ENCODE data around the gene NPTX1. TPM values are rescaled to one million over a fixed set of nuclear protein-coding genes. Genes with fewer than 3 reads are reported as not detected.

The NPTX1 gene
- total and polyA plus RNA-seq, 9 of the 15 experiments (the other 6 are each of a cell fraction or from before 2014, with no cell fraction given) = 0.04 TPM; not detected in 8

- no peaks in the 10 kb centered on the region for H3K9me3 ChIP-seq (replicated peaks; ENCODE audit: control insufficient read depth, insufficient read depth, low read depth, low read length)
- TF ChIP-seq TAF9B (IDR thresholded peaks at IDR 0.05; ENCODE audit: partially characterized antibody) = no peak
- TF ChIP-seq ZNF263 (CRISPR knock-in tag; IDR thresholded peaks at IDR 0.05; ENCODE audit: borderline replicate concordance) = 0 out of 2 replicates have a peak, but pooled peaks have one; percentile 15
- H4K20me1 ChIP-seq (replicated peaks; ENCODE audit: control insufficient read depth, insufficient read depth, low read length) = 0 out of 2 replicates have a peak, but pooled peaks cover 5% of the 10 kb centered on the region
- intact Hi-C loops (cut with micrococcal nuclease) = no loop called here
- peaks cover 7 to 82% of the 10 kb centered on the region in 2 experiments; a peak in 4 of 5 replicates for H3K27me3 ChIP-seq (ENCODE audit: control insufficient read depth in 2 of 2, insufficient read depth in 2 of 2, low read length in 2 of 2)
- H3K27ac ChIP-seq (ENCODE audit: extremely low read depth, low read depth, low read length) = no peak overlapping the region
- BruUV-seq (replicated peaks) = no TSS peak
- DNase-seq (ENCODE audit: extremely low read depth in 1 of 4, low spot score in 3 of 4) (peak in 1 of 4 experiments; percentile 33), FAIRE-seq (no peak), ATAC-seq (peak; percentile 41; the same call in 2 of the 3 replicates)
- WGBS (ENCODE audit: insufficient coverage, low coverage, missing lambda C conversion rate) = 2% methylated on average over 14 of the region's 16 CpGs
- H2AFZ ChIP-seq (ENCODE audit: low read depth, low read length) = no peak overlapping the region
- H3K36me3 ChIP-seq (ENCODE audit: control insufficient read depth, insufficient read depth, low read length) = no peaks in the 10 kb centered on the region
- H3K4me2 ChIP-seq (ENCODE audit: insufficient read depth, low read length) = no peak overlapping the region
- ChIA-PET POLR2A (interaction anchor here (0.6 kb wide), 1 partner anchor 30 kb away, joined by 4 read pairs; no protein-coding TSS in a partner anchor), CTCF (ENCODE audit: low intra/inter-chr PET ratio) (no interaction called here)
- H3K4me3 ChIP-seq = no peak overlapping the region
- no peaks in the 10 kb centered on the region for H3K79me2 ChIP-seq (ENCODE audit: control insufficient read depth, insufficient read depth, low read length)
- in situ Hi-C loops (cut with MboI) = no loop called here
- H3K9ac ChIP-seq (ENCODE audit: insufficient read depth in 1 of 2, low read depth in 2 of 2, low read length in 2 of 2) = no peak overlapping the region
- peaks cover 0 to 33% of the 10 kb centered on the region in 2 experiments; a peak in 3 of 5 replicates for H3K4me1 ChIP-seq (replicated peaks in 1 of 2; ENCODE audit: control insufficient read depth in 2 of 2, insufficient read depth in 2 of 2, low read length in 2 of 2)
- H3K9me1 ChIP-seq (ENCODE audit: control insufficient read depth, insufficient read depth, low read length) = no peaks in the 10 kb centered on the region
Measured at GRCh38 chr17:80482555-80483308, 6.3 kb upstream of the NPTX1 start.

DNA sequence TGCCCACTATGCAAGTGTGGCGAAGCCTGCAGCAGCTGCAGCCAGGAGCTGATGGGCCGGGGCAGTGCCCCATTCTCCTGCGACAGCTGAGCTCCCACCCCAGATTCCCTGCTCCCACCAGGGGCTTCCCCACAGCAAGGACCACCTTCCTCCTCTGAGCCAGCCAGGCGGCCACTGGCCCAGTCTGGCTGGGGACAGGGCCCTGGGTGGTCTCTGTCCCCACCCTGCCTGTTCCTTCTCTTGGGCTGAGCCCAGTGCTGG lies 5.6 kb upstream of the NPTX1 start:
- Histone ChIP-seq H3K4me1 (replicated peaks in 1 of 2; ENCODE audit: control insufficient read depth in 2 of 2, insufficient read depth in 2 of 2, low read length in 2 of 2) (peaks cover 0 to 40% of the 10 kb centered on the region in 2 experiments; a peak in 3 of 5 replicates), H3K79me2 (ENCODE audit: control insufficient read depth, insufficient read depth, low read length) (no peaks in the 10 kb centered on the region), H2AFZ (ENCODE audit: low read depth, low read length) (no peak overlapping the region), H3K9me3 (replicated peaks; ENCODE audit: control insufficient read depth, insufficient read depth, low read depth, low read length) (no peaks in the 10 kb centered on the region), H3K27me3 (ENCODE audit: control insufficient read depth in 2 of 2, insufficient read depth in 2 of 2, low read length in 2 of 2) (peaks cover 14 to 82% of the 10 kb centered on the region in 2 experiments; a peak in 4 of 5 replicates), H4K20me1 (replicated peaks; ENCODE audit: control insufficient read depth, insufficient read depth, low read length) (0 out of 2 replicates have a peak, but pooled peaks cover 5% of the 10 kb centered on the region), H3K9me1 (ENCODE audit: control insufficient read depth, insufficient read depth, low read length) (no peaks in the 10 kb centered on the region), H3K36me3 (ENCODE audit: control insufficient read depth, insufficient read depth, low read length) (no peaks in the 10 kb centered on the region), H3K9ac (ENCODE audit: insufficient read depth in 1 of 2, low read depth in 2 of 2, low read length in 2 of 2) (no peak overlapping the region), H3K27ac (ENCODE audit: extremely low read depth, low read depth, low read length) (no peak overlapping the region), H3K4me2 (ENCODE audit: insufficient read depth, low read length) (no peak overlapping the region), H3K4me3 (no peak overlapping the region)
- TF ChIP-seq, protein P1, sequence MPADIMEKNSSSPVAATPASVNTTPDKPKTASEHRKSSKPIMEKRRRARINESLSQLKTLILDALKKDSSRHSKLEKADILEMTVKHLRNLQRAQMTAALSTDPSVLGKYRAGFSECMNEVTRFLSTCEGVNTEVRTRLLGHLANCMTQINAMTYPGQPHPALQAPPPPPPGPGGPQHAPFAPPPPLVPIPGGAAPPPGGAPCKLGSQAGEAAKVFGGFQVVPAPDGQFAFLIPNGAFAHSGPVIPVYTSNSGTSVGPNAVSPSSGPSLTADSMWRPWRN (IDR thresholded peaks at IDR 0.05; ENCODE audit: low read depth) = no peak
- TF ChIP-seq NFE2 (IDR thresholded peaks at IDR 0.05; ENCODE audit: low read depth) (no peak), ZC3H8 (IDR thresholded peaks at IDR 0.05) (no peak), CBFA2T3 (IDR thresholded peaks at IDR 0.05) (no peak), RB1 (IDR thresholded peaks at IDR 0.05; ENCODE audit: low read depth) (no peak), ZNF707 (CRISPR knock-in tag; conservative IDR thresholded peaks at IDR 0.05) (no peak), ZZZ3 (IDR thresholded peaks at IDR 0.05) (no peak), CREBBP (IDR thresholded peaks at IDR 0.05; ENCODE audit: low read depth, low read length) (no peak)
- no TSS peak for BruUV-seq (replicated peaks)
- in situ Hi-C loops (cut with MboI) = no loop called here
- ATAC-seq (no peak), DNase-seq (ENCODE audit: extremely low read depth in 1 of 4, low spot score in 3 of 4) (no peak), FAIRE-seq (no peak)
- intact Hi-C loops (cut with micrococcal nuclease) = no loop called here
- ChIA-PET POLR2A (no interaction called here), CTCF (ENCODE audit: low intra/inter-chr PET ratio) (no interaction called here)
- 61% methylated on average over 4 of the region's 4 CpGs for WGBS (ENCODE audit: insufficient coverage, low coverage, missing lambda C conversion rate)
